PC-3 (cell line): ENCODE measurements around the gene BCAN. TPM values are rescaled to one million over a fixed set of nuclear protein-coding genes. Genes with fewer than 3 reads are reported as not detected.
A peak's percentile ranks its signal among the peaks of the same experiment; 100 is the strongest.

ENCODE experiments used
- ATAC-seq: fragments of 200-7000 bp; cut with Tn5 transposase; 2 replicates; pipeline ENCODE4 v1.9.1; 2020; ENCODE audit warnings: mild to moderate bottlenecking, moderate library complexity
- BruUV-seq: library from RNA; stranded (reverse); fragments of 400-500 nt; replicated peaks from 2 replicates; lab custom pipeline; 2021; lab: Mats Ljungman, UMichigan
- CTCF ChIA-PET: fragments of 300-600 bp; sonication (Branson Sonifier 250); formaldehyde crosslinking; loops from one replicate; lab custom pipeline; 2022; ENCODE audit warnings: antibody characterized with exemption; lab: Charles Lee
- POLR2A ChIA-PET: fragments of 300-600 bp; sonication (Branson Sonifier 250); formaldehyde crosslinking; loops from one replicate; lab custom pipeline; 2022; ENCODE audit warnings: antibody characterized with exemption; ENCODE audit not compliant: unreplicated experiment; lab: Charles Lee
- DNase-seq: peaks from one replicate; pipeline ENCODE4 v3.0.0-alpha.2; 2015
- H2AFZ ChIP-seq: fragments of 300-600 bp; sonication (generic); 2 replicates; pipeline ENCODE4 v1.6.0; 2016; ENCODE audit warnings: antibody characterized with exemption, low read length
- H3F3A ChIP-seq: fragments of 300-600 bp; sonication (generic); one replicate; pipeline ENCODE4 v1.6.0; 2017; ENCODE audit warnings: antibody characterized with exemption, low read length, control low read depth, mild to moderate bottlenecking; ENCODE audit not compliant: unreplicated experiment
- H3K27ac ChIP-seq: fragments of 300-600 bp; sonication (generic); 2 replicates; pipeline ENCODE4 v1.5.1; 2016; ENCODE audit warnings: mild to moderate bottlenecking, low read length
- H3K27me3 ChIP-seq: fragments of 300-600 bp; sonication (generic); 2 replicates; pipeline ENCODE4 v1.6.1; 2016; ENCODE audit warnings: low read length, mixed read lengths
- H3K36me3 ChIP-seq: fragments of 300-600 bp; sonication (generic); 2 replicates; pipeline ENCODE4 v1.6.1; 2016; ENCODE audit warnings: low read depth, mixed run types, low read length, mixed read lengths
- H3K4me1 ChIP-seq: fragments of 300-600 bp; sonication (generic); 2 replicates; pipeline ENCODE4 v1.5.1; 2016; ENCODE audit warnings: low read length; ENCODE audit not compliant: insufficient read depth
- H3K4me2 ChIP-seq: fragments of 300-600 bp; sonication (generic); 2 replicates; pipeline ENCODE4 v1.6.0; 2016; ENCODE audit warnings: low read length
- H3K4me3 ChIP-seq: fragments of 300-600 bp; sonication (generic); 2 replicates; pipeline ENCODE4 v1.5.1; 2016; ENCODE audit warnings: mild to moderate bottlenecking, low read length, mixed read lengths
- H3K79me2 ChIP-seq: fragments of 300-600 bp; sonication (generic); 2 replicates; pipeline ENCODE4 v1.6.1; 2017; ENCODE audit warnings: low read length, mixed read lengths
- H3K9ac ChIP-seq: fragments of 300-600 bp; sonication (generic); 2 replicates; pipeline ENCODE4 v1.6.0; 2016; ENCODE audit warnings: mild to moderate bottlenecking, low read length
- H3K9me2 ChIP-seq: fragments of 300-600 bp; sonication (generic); replicated peaks from 2 replicates; pipeline ENCODE4 v1.6.1; 2016; ENCODE audit warnings: mixed run types, low read length, mixed read lengths
- H3K9me3 ChIP-seq: fragments of 300-600 bp; sonication (generic); 2 replicates; pipeline ENCODE4 v1.6.1; 2016; ENCODE audit warnings: low read length, mixed read lengths
- H4K20me1 ChIP-seq: fragments of 300-600 bp; sonication (generic); 2 replicates; pipeline ENCODE4 v1.6.1; 2016; ENCODE audit warnings: low read length, mixed read lengths
- EZH2 ChIP-seq: fragments of 300-600 bp; sonication (generic); IDR thresholded peaks from one replicate; pipeline ENCODE4 v1.6.1; 2017; ENCODE audit warnings: antibody characterized with exemption, mild to moderate bottlenecking, low read length; ENCODE audit not compliant: unreplicated experiment
- EZH2phosphoT487 ChIP-seq: fragments of 300-600 bp; sonication (generic); IDR thresholded peaks from 2 replicates; pipeline ENCODE4 v1.6.1; 2018; ENCODE audit warnings: mild to moderate bottlenecking, antibody characterized with exemption, low read length, borderline replicate concordance
- intact Hi-C: fragments of 100-400 bp; cut with micrococcal nuclease; formaldehyde crosslinking; loops from 2 replicates; pipeline ENCODE4 v1.9.0; 2023
- total RNA-seq: library from RNA; depleted of rRNA; stranded (reverse); fragments of >200 nt; gene quantifications from 2 replicates; pipeline ENCODE4 v1.2.3, GENCODE V29; 2014
- TF ChIP-seq, protein P1 (sequence below): fragments of 300-600 bp; sonication (generic); conservative IDR thresholded peaks from 2 replicates; pipeline ENCODE4 v1.5.1; 2017; ENCODE audit warnings: antibody characterized with exemption, low read depth, mild to moderate bottlenecking, low read length

Gene BCAN
- total RNA-seq, 1 experiment from 2014 or later, result not detected

GRCh38 chr1:156623946-156624813, 17.7 kb upstream of the BCAN start:
- H3K4me1 ChIP-seq, result 0 out of 2 replicates have a peak, but pooled peaks cover 6% of the 10 kb centered on the region
- no TSS peak for BruUV-seq
- peaks cover 34% of the 10 kb centered on the region for H3K27me3 ChIP-seq
- ChIA-PET POLR2A (no interaction called here), CTCF (interaction anchor here (0.6 to 1.5 kb wide), 3 partner anchors 50 to 122 kb away, joined by 3 to 6 read pairs (median 5); no protein-coding TSS in a partner anchor)
- 0 out of 2 replicates have a peak overlapping the region, but pooled peaks have one; percentile 23 for H3K4me3 ChIP-seq
- H2AFZ ChIP-seq, result peak overlapping the region; percentile 58; the same call in 1 of the 2 replicates
- no peaks in the 10 kb centered on the region for H4K20me1 ChIP-seq
- no peak overlapping the region for H3K9ac ChIP-seq
- no peaks in the 10 kb centered on the region for H3F3A ChIP-seq
- ATAC-seq, result peak; percentile 58
- no peaks in the 10 kb centered on the region for H3K9me2 ChIP-seq
- H3K9me3 ChIP-seq, result no peaks in the 10 kb centered on the region
- no peaks in the 10 kb centered on the region for H3K79me2 ChIP-seq
- intact Hi-C loops, result no loop called here
- no peak overlapping the region for H3K27ac ChIP-seq
- TF ChIP-seq, protein P1, sequence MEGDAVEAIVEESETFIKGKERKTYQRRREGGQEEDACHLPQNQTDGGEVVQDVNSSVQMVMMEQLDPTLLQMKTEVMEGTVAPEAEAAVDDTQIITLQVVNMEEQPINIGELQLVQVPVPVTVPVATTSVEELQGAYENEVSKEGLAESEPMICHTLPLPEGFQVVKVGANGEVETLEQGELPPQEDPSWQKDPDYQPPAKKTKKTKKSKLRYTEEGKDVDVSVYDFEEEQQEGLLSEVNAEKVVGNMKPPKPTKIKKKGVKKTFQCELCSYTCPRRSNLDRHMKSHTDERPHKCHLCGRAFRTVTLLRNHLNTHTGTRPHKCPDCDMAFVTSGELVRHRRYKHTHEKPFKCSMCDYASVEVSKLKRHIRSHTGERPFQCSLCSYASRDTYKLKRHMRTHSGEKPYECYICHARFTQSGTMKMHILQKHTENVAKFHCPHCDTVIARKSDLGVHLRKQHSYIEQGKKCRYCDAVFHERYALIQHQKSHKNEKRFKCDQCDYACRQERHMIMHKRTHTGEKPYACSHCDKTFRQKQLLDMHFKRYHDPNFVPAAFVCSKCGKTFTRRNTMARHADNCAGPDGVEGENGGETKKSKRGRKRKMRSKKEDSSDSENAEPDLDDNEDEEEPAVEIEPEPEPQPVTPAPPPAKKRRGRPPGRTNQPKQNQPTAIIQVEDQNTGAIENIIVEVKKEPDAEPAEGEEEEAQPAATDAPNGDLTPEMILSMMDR, result peak; percentile 45
- TF ChIP-seq EZH2, result no peak
- H3K36me3 ChIP-seq, result no peaks in the 10 kb centered on the region
- H3K4me2 ChIP-seq, result peak overlapping the region; percentile 57
- DNase-seq, result peak; percentile 33

GRCh38 chr1:156624814-156625435, 17.0 kb upstream of the BCAN start:
- Histone ChIP-seq H3F3A (no peaks in the 10 kb centered on the region), H4K20me1 (no peaks in the 10 kb centered on the region), H2AFZ (no peak overlapping the region), H3K9ac (no peak overlapping the region), H3K36me3 (no peaks in the 10 kb centered on the region), H3K27me3 (peaks cover 32% of the 10 kb centered on the region), H3K4me1 (0 out of 2 replicates have a peak, but pooled peaks cover 6% of the 10 kb centered on the region), H3K4me2 (peak overlapping the region; percentile 66; the same call in 1 of the 2 replicates), H3K9me2 (no peaks in the 10 kb centered on the region), H3K27ac (no peak overlapping the region), H3K4me3 (no peak overlapping the region), H3K9me3 (no peaks in the 10 kb centered on the region), H3K79me2 (no peaks in the 10 kb centered on the region)
- ATAC-seq (no peak), DNase-seq (no peak)
- TF ChIP-seq, protein P1, result no peak
- TF ChIP-seq EZH2 (peak; percentile 81), EZH2phosphoT487 (no peak)
- ChIA-PET POLR2A (no interaction called here), CTCF (interaction anchor here (0.5 to 1.5 kb wide), 3 partner anchors 43 to 101 kb away, joined by 3 to 6 read pairs (median 5); no protein-coding TSS in a partner anchor)
- BruUV-seq, result no TSS peak
- intact Hi-C loops, result no loop called here
